DMS 273 (cell line): ENCODE measurements around the gene PTPRM.

Experiments
- DNase-seq: peaks from one replicate; lab custom pipeline; 2025; ENCODE audit not compliant: unreplicated experiment; lab: John Stamatoyannopoulos, UW

Gene PTPRM

GRCh38 chr18:7886436-7886835 is 319.3 kb downstream of the PTPRM start:
- no peak for DNase-seq

- DNase-seq, result no peak
Measured at GRCh38 chr18:7889515-7889914, 322.4 kb downstream of the PTPRM start.

- DNase-seq, result no peak
Measured at GRCh38 chr18:7890075-7890474, 323.0 kb downstream of the PTPRM start.

- no peak for DNase-seq
Measured at GRCh38 chr18:7892556-7892955, 325.4 kb downstream of the PTPRM start.

- no peak for DNase-seq
Measured at GRCh38 chr18:7894592-7894991, 327.5 kb downstream of the PTPRM start.

- DNase-seq, result no peak
Measured at GRCh38 chr18:7895346-7895745, 328.2 kb downstream of the PTPRM start.

- DNase-seq, result no peak
Measured at GRCh38 chr18:7896161-7896560, 329.0 kb downstream of the PTPRM start.

- DNase-seq, result no peak
Measured at GRCh38 chr18:7896805-7897518, 329.8 kb downstream of the PTPRM start.

GRCh38 chr18:7898181-7898580 is 331.1 kb downstream of the PTPRM start:
- no peak for DNase-seq

- no peak for DNase-seq
Measured at GRCh38 chr18:7899078-7899477, 332.0 kb downstream of the PTPRM start.

GRCh38 chr18:7900091-7900490 is 333.0 kb downstream of the PTPRM start:
- no peak for DNase-seq

GRCh38 chr18:7901657-7902056 is 334.5 kb downstream of the PTPRM start:
- no peak for DNase-seq

GRCh38 chr18:7902399-7902839 is 335.3 kb downstream of the PTPRM start:
- no peak for DNase-seq

GRCh38 chr18:7904529-7904928 is 337.4 kb downstream of the PTPRM start:
- DNase-seq, result no peak

GRCh38 chr18:7908681-7909299 is 341.7 kb downstream of the PTPRM start:
- no peak for DNase-seq

GRCh38 chr18:7914834-7915670 is 347.9 kb downstream of the PTPRM start:
- DNase-seq, result no peak

GRCh38 chr18:7918701-7919100 is 351.6 kb downstream of the PTPRM start:
- no peak for DNase-seq

GRCh38 chr18:7919565-7919964 is 352.4 kb downstream of the PTPRM start:
- DNase-seq, result no peak

GRCh38 chr18:7921938-7922587 is 354.9 kb downstream of the PTPRM start:
- no peak for DNase-seq

GRCh38 chr18:7923105-7923504 is 356.0 kb downstream of the PTPRM start:
- DNase-seq, result no peak

- DNase-seq, result peak; percentile 38
Measured at GRCh38 chr18:7924616-7925015, 357.5 kb downstream of the PTPRM start.
